Superior temporal gyrus (tissue), 1 donor: ENCODE data around the gene ATP2A2.

Source experiments
- DNase-seq: peaks from one replicate; pipeline ENCODE4 v3.0.0-alpha.2; 2016; ENCODE audit errors: extremely low spot score

ATP2A2 gene

GRCh38 chr12:110262442-110263388 lies 18.3 kb upstream of the ATP2A2 start:
- DNase-seq = no peak

GRCh38 chr12:110266381-110266960 lies 14.6 kb upstream of the ATP2A2 start:
- DNase-seq = no peak

DNA sequence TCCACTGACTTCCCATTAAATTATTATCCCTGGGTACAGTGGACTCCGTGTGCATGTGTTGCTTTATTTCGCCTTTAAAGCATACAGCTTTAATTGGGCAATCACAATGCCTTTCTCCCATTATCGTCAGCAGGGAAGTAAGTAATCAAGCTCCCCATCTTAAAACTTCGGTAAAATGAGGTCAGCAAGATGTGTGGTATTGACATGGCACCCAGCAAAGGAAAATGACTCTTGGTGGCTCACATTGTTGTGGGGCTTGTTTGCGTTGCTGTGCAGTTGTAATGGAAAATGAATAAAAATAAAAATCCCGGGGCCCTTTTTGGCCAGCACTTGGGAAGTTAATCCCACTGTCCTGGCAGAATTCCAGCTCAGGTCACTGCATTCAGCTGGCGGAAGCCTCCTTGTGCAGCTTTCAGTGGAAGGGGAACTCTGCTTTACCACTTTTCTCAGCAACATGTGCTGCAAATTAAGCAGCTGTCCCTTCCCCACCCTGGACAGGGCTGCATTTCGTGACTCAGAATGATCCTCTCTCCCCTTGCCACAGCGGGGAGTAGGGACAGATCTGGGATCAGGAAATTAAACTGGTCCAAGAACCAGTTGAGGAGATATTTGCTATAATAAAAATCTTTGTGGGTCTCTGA lies 13.9 kb upstream of the ATP2A2 start:
- DNase-seq = no peak

DNA sequence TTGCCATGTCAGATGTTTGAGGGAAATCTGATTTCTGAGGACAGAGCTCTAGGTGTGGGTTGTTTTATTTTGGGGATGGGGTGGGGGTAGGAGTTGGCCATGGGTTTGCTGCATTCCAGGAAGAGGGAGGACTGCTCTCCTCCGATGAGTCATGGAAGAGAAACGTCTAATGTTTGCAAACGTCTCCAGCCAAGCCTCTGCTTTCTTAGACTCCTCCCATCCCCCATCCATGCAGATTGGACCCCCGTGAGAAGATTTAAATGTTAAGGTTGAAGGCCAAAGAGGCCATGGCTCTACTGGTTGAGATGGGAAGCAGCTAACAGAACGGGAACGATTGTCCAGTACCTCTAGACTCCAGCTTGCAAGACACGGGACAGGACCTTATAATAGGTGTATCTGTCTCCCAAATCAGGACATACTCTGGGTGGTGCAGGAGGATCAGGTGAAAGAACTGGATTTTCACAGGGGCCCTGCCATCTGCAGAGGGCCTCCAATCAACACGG lies 11.4 kb upstream of the ATP2A2 start:
- DNase-seq = no peak

DNA sequence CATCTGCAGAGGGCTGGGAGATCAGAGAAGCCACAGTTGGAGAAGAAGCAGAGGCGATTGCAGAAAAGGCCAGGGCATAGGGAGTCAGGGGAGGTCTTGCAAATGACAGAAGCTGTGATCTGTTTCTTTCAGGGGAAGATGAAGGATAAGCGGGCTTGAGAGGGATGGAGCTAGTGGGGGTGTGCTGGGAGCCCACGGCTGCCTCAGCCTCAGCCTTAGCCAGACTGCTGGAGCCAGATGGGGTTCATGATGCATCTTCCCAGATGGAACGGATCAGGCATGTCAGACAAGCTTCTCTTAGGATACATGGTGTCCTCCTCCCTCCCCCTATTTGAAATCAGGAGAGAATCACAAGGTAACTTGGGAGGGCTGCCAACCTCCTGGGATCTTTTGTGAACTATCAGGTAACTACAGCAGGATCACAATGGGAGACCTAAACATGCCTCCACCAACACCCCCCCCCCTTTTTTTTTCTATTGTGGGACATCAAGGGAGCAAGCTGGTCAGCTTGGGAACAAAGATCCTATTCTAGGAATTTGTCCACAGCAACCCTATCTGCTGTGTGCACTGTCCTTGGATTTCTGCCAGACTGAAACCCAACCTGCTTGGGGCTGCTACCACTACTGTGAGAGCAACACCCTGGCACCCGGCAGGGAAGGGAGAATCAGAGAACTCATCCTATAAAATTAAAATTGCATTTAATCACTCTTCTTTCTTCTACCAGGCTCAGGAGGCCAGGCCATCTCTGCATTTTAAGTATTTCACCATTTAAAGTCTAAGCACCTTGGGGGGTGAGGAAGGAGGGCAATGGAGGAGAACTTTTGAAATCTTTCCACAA lies 10.7 kb upstream of the ATP2A2 start:
- DNase-seq = no peak

DNA sequence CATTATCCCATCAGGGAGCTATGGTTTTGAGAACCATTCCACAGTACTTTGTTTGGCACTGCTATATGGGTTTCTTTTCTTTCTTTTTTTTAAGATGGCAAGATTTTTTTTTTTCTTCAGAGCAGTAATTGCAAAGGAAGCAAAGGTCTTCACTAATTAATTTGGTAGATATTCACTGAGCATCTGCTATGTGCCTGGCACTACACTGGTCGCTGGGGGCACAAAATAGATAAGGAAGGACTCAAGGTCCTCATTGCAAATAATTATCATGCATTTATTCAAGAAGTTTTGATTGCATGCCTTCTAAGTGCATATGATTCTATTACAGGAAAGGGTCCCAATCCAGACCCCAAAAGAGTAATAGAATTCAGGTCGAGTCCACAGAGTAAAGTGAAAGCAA lies 10.0 kb upstream of the ATP2A2 start:
- no peak for DNase-seq

DNA sequence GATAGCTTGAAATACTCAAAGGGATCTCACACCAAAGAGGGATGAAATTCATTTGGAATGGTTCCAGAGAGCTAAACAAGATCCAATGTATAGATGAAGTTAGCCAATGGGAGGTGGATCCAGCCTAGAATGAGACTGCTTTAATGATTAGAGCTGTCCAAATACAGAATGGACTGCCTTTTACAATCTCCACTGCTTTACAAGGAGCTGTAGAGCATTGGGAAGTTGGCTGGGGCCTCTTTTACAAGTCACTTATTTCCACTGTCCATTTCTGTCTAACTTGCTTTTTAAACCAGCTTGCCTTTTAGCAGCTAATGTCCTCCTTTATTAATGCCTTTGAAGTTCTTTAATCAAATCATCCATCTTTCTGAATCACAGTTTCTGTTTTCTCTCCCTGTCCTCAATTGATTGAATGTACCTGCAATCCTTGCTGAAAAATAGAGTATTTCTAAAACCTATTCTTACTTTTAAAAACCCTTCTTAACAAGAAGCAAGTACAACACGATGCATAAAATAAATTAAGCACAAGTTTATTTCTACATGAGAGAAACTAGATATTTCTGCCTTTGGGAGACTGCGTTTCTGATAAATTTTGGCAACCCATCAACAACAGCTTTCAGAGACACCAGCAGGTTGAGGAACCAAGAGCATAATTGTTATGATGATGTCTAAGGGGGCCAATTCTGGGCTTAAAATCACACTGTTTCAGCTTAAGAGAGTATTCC lies 3.4 kb upstream of the ATP2A2 start:
- DNase-seq = no peak

GRCh38 chr12:110278255-110278536 lies 2.9 kb upstream of the ATP2A2 start:
- no peak for DNase-seq

- DNase-seq = peak; percentile 52
Observed at GRCh38 chr12:110279566-110280375, 1.3 kb upstream of the ATP2A2 start.

DNA sequence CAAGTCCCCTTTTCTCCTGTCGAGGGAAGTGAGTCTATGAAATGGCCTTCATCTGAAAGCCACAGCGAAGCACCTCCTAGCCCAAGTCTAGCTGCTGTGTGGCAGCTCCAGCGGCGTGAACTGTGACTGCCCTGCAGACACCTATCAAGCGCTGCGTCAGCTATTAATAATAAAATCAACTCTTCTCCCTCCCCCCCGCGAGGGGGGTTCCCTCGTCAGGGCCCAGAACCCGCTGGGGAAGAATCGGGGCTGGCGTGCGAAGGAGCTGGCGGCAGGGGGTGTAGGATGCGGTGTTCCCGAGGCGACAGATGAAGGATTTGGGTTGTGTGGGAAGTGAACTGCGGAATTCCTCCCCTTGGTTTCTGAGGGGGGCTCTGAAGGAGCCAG lies 662 bp upstream of the ATP2A2 start:
- peak; percentile 67 for DNase-seq

DNA sequence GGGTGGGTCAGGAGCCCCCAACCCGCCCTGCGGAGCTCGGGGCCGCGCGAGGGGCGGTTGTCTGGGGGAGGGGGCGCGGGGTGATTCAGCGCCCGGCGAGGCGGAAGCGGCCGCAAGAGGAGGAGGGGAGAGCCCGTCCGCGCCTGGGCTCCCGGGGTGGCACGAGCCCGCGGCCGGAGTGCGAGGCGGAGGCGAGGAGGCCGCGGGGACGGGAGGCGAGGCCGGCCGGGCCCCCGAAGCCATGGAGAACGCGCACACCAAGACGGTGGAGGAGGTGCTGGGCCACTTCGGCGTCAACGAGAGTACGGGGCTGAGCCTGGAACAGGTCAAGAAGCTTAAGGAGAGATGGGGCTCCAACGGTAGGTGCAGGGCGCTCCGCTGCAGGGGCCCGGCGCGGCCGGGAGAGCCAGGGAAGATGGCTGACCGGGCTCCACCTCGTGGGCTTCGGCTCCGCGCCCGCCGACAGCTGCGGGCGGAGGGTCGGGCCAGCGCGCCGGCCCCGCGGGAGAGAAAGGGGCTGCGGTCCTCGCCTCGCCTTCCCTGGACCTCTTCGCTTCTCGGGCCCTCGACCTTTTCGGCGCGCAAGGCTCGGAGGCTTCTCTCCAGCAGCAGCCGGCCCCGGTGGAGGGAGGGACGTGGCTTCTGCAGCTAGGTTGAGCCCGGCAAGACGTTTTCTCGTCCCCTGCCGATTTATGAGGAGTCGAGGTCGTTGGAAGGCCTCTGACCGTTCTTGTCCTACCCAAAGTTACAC lies 677 bp downstream of the ATP2A2 start:
- DNase-seq = no peak

DNA sequence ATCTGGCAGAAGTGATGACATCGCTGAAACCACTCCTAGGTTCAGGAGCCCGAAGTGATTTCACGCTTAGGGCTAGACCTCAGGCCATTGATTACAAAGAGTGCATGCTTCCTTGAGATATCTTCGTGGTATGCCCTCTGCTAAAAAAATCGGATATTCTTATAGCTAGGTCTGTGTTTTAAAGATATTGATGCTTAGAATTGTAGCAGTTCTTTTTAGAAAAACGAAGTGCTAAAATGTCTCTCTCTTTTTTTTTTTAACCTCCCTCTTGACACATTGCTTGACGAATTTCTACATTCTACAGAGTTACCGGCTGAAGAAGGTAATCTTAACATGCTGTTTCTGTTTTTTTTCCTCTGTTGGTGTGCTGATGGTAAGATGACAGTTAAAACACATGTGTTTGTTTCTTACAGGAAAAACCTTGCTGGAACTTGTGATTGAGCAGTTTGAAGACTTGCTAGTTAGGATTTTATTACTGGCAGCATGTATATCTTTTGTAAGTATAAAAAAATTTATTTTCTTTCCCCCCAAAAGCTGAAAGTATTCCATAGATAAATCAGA lies 1.3 kb downstream of the ATP2A2 start:
- DNase-seq = no peak

DNA sequence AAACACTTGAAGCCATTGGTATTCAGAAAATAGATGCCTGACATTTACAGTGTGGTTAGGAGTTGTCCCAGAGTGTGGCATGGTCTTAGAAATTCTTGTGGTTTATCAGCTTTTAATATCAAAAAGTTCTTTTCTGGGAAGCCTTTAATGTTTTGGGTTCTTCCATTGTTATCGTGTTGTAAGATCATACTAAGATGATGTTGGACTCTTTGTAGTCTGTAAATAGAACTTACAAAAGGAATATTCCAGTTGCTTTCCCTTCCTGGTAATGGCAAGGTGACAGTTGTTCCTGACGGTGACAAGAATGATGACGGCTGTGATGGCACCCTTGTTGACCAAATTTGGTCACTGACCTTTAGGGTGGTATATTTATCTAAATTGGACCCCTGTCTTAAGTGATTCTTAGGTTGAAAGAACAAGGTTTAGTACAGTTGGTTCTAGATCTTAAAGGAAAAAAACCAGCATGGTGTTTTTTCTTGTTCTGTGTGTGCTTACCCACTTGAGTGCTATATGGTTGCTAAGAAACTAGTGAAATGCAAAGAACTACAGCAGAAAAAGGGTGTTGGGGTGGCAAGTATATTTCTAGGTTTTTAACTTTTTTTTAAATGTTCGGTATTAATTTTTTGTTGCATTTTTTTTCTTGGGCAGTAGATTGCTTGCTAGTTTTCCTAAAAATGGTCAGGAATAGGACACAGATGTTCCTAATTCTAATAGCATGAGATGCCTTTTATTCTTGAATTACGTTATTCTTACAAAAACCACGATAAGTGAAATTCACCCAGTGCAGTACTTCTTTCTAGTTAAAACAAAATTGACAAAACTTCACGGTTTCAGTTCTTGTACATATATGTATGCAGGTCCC lies 2.1 kb downstream of the ATP2A2 start:
- no peak for DNase-seq

- DNase-seq = no peak
Observed at GRCh38 chr12:110284597-110284996, 3.5 kb downstream of the ATP2A2 start.

- DNase-seq = no peak
Observed at GRCh38 chr12:110286623-110287022, 5.6 kb downstream of the ATP2A2 start.

DNA sequence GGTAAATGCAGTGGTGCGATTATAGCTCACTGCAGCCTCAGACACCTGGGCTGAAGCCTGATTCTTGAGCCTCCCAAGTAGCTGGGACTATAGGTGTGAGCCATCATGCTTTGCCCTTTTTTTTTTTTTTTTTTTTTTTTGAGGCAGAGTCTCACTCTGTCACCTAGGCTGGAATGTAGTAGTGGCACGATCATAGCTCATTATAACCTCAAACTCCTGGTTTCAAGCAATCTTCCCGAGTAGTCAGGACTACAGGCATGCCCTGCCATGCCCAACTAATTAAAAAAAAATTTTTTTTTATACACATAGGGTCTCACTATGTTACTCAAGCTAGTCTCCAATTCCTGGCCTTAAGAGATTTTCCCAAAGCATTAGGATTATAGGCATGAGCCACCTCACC lies 6.9 kb downstream of the ATP2A2 start:
- no peak for DNase-seq

DNA sequence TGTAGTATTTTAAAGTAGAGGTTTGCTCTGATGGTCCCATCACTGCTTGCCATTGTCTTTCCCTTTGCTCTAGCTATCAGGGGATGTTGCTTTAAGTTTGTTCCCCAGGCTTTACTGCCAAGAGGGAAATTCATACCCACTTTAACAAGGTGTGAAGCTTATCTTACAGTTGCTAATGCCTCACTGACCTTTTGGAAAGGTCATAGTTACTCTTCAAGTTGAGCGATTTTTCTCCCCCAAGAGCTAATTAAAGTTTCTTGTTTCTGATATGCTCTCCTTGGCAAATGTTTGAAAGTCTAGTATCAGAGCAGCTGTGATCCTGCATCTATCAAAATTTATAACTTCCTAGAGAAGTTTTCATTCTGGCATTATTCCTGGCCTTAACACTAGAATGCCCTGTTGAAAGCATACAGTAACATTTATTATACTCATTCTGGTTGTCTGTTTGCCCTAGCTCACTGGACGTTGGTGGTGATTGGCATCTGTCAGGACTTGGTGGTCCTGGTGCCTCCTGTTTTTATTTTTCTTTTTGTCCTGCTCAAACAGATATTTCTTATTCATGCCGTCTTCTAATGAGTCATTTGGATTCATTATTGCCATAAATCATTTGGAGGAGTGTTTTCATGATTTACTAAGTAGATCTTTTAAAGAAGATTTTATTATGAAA lies 8.1 kb downstream of the ATP2A2 start:
- no peak for DNase-seq

GRCh38 chr12:110289711-110290078 lies 8.6 kb downstream of the ATP2A2 start:
- no peak for DNase-seq
